Adrenal gland (tissue), 12 donors: ENCODE results near the gene MID1. TPM values are rescaled to one million over a fixed set of nuclear protein-coding genes. Genes with fewer than 3 reads are reported as not detected.
A peak's percentile ranks its signal among the peaks of the same experiment; 100 is the strongest.

Experiments
- DNase-seq, 7 donors: peaks; one replicate each; pipeline ENCODE4 v3.0.0-alpha.2; 2019 to 2020
- H3K27ac ChIP-seq, 5 donors: fragments of 200-600 bp; sonication (generic) in 4 of 5; 1 replicate in 3 of 5; 2 replicates in 2 of 5; pipeline versions ENCODE4 v1.5.1 to v1.8.0; 2016 to 2020; ENCODE audit warnings: mild to moderate bottlenecking in 1 of 5
- H3K27me3 ChIP-seq: fragments of 200-600 bp; 2 replicates; pipeline ENCODE4 v1.8.0; 2021
- H3K36me3 ChIP-seq, 2 donors: fragments of 200-600 bp; replicated peaks in 1 of 2; 1 replicate in 1 of 2; 2 replicates in 1 of 2; pipeline versions ENCODE4 v1.5.1 to v1.8.0; 2018 to 2022
- H3K4me1 ChIP-seq, 2 donors: fragments of 200-600 bp; replicated peaks in 1 of 2; 1 replicate in 1 of 2; 2 replicates in 1 of 2; pipeline versions ENCODE4 v1.5.1 to v1.8.0; 2018 to 2021
- H3K4me3 ChIP-seq, 4 donors: fragments of 200-600 bp; sonication (generic) in 3 of 4; one replicate each; pipeline ENCODE4 v1.5.1; 2016 to 2018
- H3K9me3 ChIP-seq, 3 donors: fragments of 200-600 bp; sonication (generic) in 1 of 3; replicated peaks in 1 of 3; 1 replicate in 2 of 3; 2 replicates in 1 of 3; pipeline versions ENCODE4 v1.5.1 to v1.8.0; 2016 to 2021
- POLR2A ChIP-seq, 2 donors: fragments of 450-650 bp; IDR thresholded peaks; one replicate each; pipeline ENCODE4 v1.6.1; 2017; ENCODE audit warnings: antibody characterized with exemption in 2 of 2, mild to moderate bottlenecking in 2 of 2, moderate library complexity in 1 of 2
- WGBS, 4 donors: extraction: QIAGEN DNeasy Blood & Tissue Kit in 2 of 4; methylation state at CpG; one replicate each; pipeline versions ENCODE4 v1.1.5 to v1.1.7; 2013 to 2017; 5-methylcytosine and 5-hydroxymethylcytosine counted together
- intact Hi-C, 2 donors: fragments of 100-400 bp; cut with DNase I; formaldehyde crosslinking; loops; one replicate each; pipeline versions ENCODE4 v1.14.1 to v1.15.0; 2022 to 2023
- polyA plus RNA-seq, 3 donors: library from polyadenylated mRNA; stranded (reverse); fragments of 200-250 nt in 2 of 3; fragments of 350-450 nt in 1 of 3; fragmentation: Illumina TruSeq in 1 of 3; extraction: RNeasy Lipid Tissue Mini Kit (QIAGEN cat#74804) in 1 of 3; gene quantifications; one replicate each; pipeline ENCODE4 v1.2.3, GENCODE V29; 2013 to 2014
- total RNA-seq, 9 donors: library from RNA; depleted of rRNA in 4 of 9; stranded (reverse); fragments of >200 nt in 4 of 9; fragments of 120-200 nt in 1 of 9; fragmentation: NEBNext Ultra II Directional in 1 of 9; extraction: Animal tissue kit (Norgen Biotek cat#: 25700) in 1 of 9; gene quantifications; one replicate each; pipeline versions ENCODE4 v1.1.0 to v1.2.4, GENCODE V29; 2013 to 2023
- TF ChIP-seq, protein P1 (sequence below), 6 experiments: fragments of 450-650 bp in 4 of 6; fragments of 200-600 bp in 2 of 6; sonication (generic) in 1 of 6; IDR thresholded peaks; 1 replicate in 5 of 6; 2 replicates in 1 of 6; pipeline versions ENCODE4 v1.5.1 to v1.8.0; 2016 to 2021; ENCODE audit warnings: antibody characterized with exemption in 6 of 6, mild to moderate bottlenecking in 2 of 6, moderate library complexity in 1 of 6
- donor health status: healthy with polysubstance abuse.
- donor health status: Bipolar disorder and iron deficiency.
- donor health status: DM: yes; HTN: yes; CAD: no.
- donor health status: DM: no; HTN: no; CAD: no.
- donor health status: DM: no; HTN: no; CAD: no.
- donor health status: DM: yes; HTN: yes; CAD: no.

Gene MID1
- total and polyA plus RNA-seq, 12 donors: 3.6 to 19.4 (median 7.7) TPM

DNA sequence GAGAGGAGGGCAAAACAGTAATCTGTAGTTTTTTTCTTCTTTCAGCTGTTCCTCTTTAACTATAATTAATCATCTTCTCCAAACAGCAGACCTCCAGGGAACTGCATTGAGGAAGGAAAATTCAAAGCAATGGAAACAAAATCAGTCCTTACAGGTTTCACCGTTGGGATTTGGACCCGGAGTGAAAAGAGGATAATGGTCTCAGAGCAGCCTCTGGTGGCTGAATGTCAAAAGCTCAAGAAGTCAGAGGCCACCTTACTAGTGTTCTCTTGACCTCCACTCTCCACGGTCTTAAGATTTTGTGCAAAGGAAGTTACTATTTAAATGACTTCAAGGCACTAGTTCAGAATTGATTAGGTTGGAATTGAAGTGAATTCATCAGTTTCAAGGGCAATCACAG is 16.0 kb upstream of the MID1 start:
- Histone ChIP-seq H3K27ac (no peak overlapping the region), H3K4me3 (peak overlapping the region in 1 of 4 donors; percentile 6), H3K9me3 (no peaks in the 10 kb centered on the region), H3K4me1 (no peaks in the 10 kb centered on the region), H3K27me3 (no peaks in the 10 kb centered on the region), H3K36me3 (no peaks in the 10 kb centered on the region)
- TF ChIP-seq POLR2A (IDR thresholded peaks at IDR 0.05): no peak
- TF ChIP-seq, protein P1, sequence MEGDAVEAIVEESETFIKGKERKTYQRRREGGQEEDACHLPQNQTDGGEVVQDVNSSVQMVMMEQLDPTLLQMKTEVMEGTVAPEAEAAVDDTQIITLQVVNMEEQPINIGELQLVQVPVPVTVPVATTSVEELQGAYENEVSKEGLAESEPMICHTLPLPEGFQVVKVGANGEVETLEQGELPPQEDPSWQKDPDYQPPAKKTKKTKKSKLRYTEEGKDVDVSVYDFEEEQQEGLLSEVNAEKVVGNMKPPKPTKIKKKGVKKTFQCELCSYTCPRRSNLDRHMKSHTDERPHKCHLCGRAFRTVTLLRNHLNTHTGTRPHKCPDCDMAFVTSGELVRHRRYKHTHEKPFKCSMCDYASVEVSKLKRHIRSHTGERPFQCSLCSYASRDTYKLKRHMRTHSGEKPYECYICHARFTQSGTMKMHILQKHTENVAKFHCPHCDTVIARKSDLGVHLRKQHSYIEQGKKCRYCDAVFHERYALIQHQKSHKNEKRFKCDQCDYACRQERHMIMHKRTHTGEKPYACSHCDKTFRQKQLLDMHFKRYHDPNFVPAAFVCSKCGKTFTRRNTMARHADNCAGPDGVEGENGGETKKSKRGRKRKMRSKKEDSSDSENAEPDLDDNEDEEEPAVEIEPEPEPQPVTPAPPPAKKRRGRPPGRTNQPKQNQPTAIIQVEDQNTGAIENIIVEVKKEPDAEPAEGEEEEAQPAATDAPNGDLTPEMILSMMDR (IDR thresholded peaks at IDR 0.05): peak; percentile 27 to 67 (median 62)
- peak; percentile 21 to 68 (median 42) for DNase-seq
- 0 to 18% (median 6%) methylated on average over 3 of the region's 3 CpGs for WGBS, 4 donors
- intact Hi-C loops: loop anchor here in 1 of 2 donors (10.0 kb wide), 1 partner anchor 452 kb away; no protein-coding TSS in a partner anchor

DNA sequence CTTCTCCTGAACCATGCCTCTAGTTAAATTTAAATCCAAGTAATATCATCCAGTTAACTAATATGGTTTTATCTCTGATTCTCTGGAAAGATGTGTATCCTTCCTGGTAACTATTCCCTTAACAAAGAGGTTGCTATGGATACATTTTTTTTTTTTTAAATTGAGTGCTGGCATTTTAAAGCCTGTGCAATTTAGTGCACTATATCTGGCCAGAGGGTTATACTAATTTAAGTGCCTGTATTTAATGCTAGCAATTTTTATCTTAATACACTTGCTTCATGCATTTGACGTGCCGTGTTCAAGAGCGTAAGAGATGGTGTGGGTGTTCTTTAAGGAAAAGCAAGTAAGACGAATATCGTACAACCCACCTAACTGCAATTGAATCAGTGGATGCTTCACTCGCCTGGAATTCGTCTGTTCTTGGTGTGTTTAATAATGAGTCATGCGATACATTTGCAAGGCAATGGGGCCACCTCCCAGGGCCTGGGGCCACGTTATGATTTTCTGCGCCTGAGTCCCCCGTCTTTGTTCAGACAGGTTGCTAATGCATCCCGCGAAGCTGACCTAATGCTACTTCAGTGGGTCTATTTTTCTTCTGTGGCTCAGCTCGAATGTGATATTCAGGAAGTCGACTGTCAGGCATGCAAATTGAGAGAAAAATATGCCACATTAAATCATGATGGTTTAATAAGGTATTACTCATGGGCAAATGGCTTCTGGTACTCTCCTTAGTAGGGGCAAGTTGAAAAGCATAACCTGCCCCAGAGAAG is 14.2 kb upstream of the MID1 start:
- WGBS, 4 donors: 65 to 87% (median 75%) methylated on average over 14 to 15 of the region's 15 CpGs
- Histone ChIP-seq H3K27ac (no peak overlapping the region), H3K9me3 (no peaks in the 10 kb centered on the region), H3K4me1 (no peaks in the 10 kb centered on the region), H3K27me3 (no peaks in the 10 kb centered on the region), H3K36me3 (no peaks in the 10 kb centered on the region), H3K4me3 (no peak overlapping the region)
- no peak for TF ChIP-seq POLR2A (IDR thresholded peaks at IDR 0.05)
- TF ChIP-seq, protein P1 (IDR thresholded peaks at IDR 0.05): no peak
- intact Hi-C loops: loop anchor here in 1 of 2 donors (10.0 kb wide), 1 partner anchor 450 kb away; no protein-coding TSS in a partner anchor
- DNase-seq: no peak

DNA sequence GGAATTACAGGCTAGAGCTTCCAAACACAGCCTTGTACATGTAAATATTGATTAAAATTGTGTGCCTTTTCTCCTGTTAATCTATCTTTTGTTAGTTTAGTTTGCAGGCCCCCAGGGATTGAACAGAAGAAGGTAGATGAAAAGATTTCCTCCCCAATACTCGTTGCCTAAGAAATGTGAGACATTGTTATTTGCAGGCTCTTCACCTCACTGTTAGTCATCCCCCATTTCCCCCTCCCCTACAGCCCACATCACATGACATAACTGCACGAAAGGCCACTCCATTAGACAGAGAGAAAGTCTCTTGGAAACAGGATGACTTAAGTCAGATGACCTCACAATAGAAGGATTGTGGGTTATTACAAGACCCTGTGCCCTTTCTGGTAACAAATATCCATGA is 13.3 kb upstream of the MID1 start:
- 7 to 11% (median 8%) methylated on average over 2 of the region's 2 CpGs for WGBS, 4 donors
- peaks cover 3% of the 10 kb centered on the region for H3K27me3 ChIP-seq
- no peak overlapping the region for H3K27ac ChIP-seq
- no peaks in the 10 kb centered on the region for H3K9me3 ChIP-seq
- intact Hi-C loops: loop anchor here in 1 of 2 donors (10.0 kb wide), 1 partner anchor 449 kb away; no protein-coding TSS in a partner anchor
- H3K4me3 ChIP-seq: no peak overlapping the region
- peak; percentile 45 to 81 (median 69) for DNase-seq
- H3K4me1 ChIP-seq: no peaks in the 10 kb centered on the region
- H3K36me3 ChIP-seq: no peaks in the 10 kb centered on the region
- no peak for TF ChIP-seq POLR2A (IDR thresholded peaks at IDR 0.05)
- TF ChIP-seq, protein P1 (IDR thresholded peaks at IDR 0.05): no peak

DNA sequence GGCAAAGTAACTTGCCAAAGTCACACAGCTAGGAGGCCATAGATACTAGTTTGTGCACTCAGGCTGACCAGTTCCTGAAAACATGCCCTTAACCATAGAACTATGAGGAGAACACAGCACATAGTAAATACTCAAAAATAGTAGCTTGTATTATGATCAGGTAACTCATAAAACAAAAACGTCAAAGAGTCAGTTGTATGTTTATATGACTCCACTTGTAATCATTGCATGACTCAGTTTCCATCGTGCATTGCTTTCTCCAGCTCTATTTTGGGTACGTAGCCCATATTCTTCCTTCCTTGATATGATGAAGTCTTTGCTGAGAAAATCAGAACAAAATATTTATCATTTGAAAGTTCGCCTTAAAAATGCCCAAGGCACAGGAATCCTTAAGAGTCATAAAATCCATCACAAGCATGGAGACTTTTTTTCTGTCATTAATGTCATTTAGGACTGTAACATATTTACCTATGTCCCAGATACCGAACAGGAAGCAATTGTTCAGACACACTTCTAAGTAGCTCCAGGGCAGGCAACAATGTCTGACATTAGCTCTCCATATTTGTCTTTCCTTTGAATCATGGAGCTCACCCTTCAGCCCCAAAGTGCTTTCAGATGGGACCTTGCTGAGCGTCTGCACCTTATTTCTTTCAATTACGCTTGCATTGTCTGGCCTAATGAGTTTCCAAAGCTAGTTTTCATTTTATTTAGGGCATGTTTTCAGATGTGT is 11.2 kb upstream of the MID1 start:
- no peak for DNase-seq
- no peak overlapping the region for H3K27ac ChIP-seq
- WGBS, 4 donors: 67 to 97% (median 85%) methylated on average over 7 of the region's 7 CpGs
- no peaks in the 10 kb centered on the region for H3K36me3 ChIP-seq
- H3K4me1 ChIP-seq: no peaks in the 10 kb centered on the region
- peaks cover 3% of the 10 kb centered on the region for H3K27me3 ChIP-seq
- H3K4me3 ChIP-seq: no peak overlapping the region
- no peak for TF ChIP-seq POLR2A (IDR thresholded peaks at IDR 0.05)
- TF ChIP-seq, protein P1 (IDR thresholded peaks at IDR 0.05): no peak
- intact Hi-C loops: loop anchor here in 1 of 2 donors (10.0 kb wide), 1 partner anchor 447 kb away; no protein-coding TSS in a partner anchor
- H3K9me3 ChIP-seq: no peaks in the 10 kb centered on the region
